OCI-LY3 (cell line): ENCODE results near the gene ENDOD1.
A peak's percentile ranks its signal among the peaks of the same experiment; 100 is the strongest.

Experiments
- H2AFZ ChIP-seq: fragments of 200-600, 300-600 bp; shearing (Covaris generic); 2 replicates; pipeline ENCODE4 v1.6.0; 2014; ENCODE audit warnings: antibody characterized with exemption, low read depth, low read length
- H3K27ac ChIP-seq: fragments of 200-600, 300-600 bp; sonication (generic); 2 replicates; pipeline ENCODE4 v1.5.1; 2014; ENCODE audit warnings: mild to moderate bottlenecking, low read length, moderate library complexity, mixed read lengths
- H3K27me3 ChIP-seq: fragments of 200-600, 300-600 bp; sonication (generic); 2 replicates; pipeline ENCODE4 v1.6.1; 2014; ENCODE audit warnings: low read depth, low read length, mixed read lengths
- H3K36me3 ChIP-seq: fragments of 200-600, 300-600 bp; sonication (generic); replicated peaks from 2 replicates; pipeline ENCODE3; 2014; ENCODE audit warnings: low read depth, low read length, mixed read lengths
- H3K4me1 ChIP-seq: fragments of 300-600, 200-600 bp; sonication (generic); 2 replicates; pipeline ENCODE4 v1.6.1; 2014; ENCODE audit warnings: low read length, mixed read lengths
- H3K4me2 ChIP-seq: fragments of 200-600, 300-600 bp; sonication (generic); 2 replicates; pipeline ENCODE4 v1.6.1; 2014; ENCODE audit warnings: low read length, mixed read lengths
- H3K4me3 ChIP-seq: fragments of 300-600, 200-600 bp; sonication (generic); 2 replicates; pipeline ENCODE4 v1.5.1; 2014; ENCODE audit warnings: antibody characterized with exemption, mild to moderate bottlenecking, low read length, moderate library complexity
- H3K79me2 ChIP-seq: fragments of 300-600, 200-600 bp; shearing (Covaris generic); 2 replicates; pipeline ENCODE4 v1.6.1; 2014; ENCODE audit warnings: mild to moderate bottlenecking, low read length, mixed read lengths
- H3K9ac ChIP-seq: fragments of 300-600, 200-600 bp; shearing (Covaris generic); 2 replicates; pipeline ENCODE4 v1.6.0; 2014; ENCODE audit warnings: mild to moderate bottlenecking, low read length, moderate library complexity
- H3K9me3 ChIP-seq: fragments of 200-600, 300-600 bp; shearing (Covaris generic); 2 replicates; pipeline ENCODE4 v1.6.1; 2014; ENCODE audit warnings: low read length, mixed read lengths; ENCODE audit not compliant: insufficient read depth
- H4K20me1 ChIP-seq: fragments of 200-600, 300-600 bp; sonication (generic); 2 replicates; pipeline ENCODE4 v1.6.1; 2016; ENCODE audit warnings: low read length, mixed read lengths; ENCODE audit not compliant: insufficient read depth
- EZH2phosphoT487 ChIP-seq: fragments of 200-600 bp; shearing (Covaris generic); IDR thresholded peaks from 2 replicates; pipeline ENCODE4 v1.6.1; 2018; ENCODE audit warnings: antibody characterized with exemption, mixed run types, low read depth
- TF ChIP-seq, protein P1 (sequence below): fragments of 200-600, 300-600 bp; sonication (generic); IDR thresholded peaks from 2 replicates; pipeline ENCODE4 v1.5.1; 2014; ENCODE audit warnings: antibody characterized with exemption, low read length, low read depth

Gene ENDOD1

DNA sequence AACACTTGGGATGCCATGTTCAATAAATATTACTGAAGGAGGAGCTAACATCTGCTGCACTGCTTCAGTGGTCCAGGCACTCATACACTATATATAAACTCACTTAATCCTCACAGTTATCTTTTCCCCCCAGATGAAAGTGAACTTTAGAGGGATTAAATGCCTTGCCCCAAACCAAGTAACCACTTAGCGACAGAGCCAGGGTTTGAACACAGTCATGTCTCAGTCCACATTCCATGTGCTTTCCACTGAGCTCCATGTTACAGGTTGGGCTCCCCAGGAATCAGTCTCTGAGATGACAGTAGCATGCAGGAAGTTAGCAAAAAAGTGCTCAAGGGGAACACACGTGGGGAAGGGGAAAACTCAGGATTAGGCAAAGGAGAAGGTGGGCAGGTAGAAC is 59.3 kb downstream of the ENDOD1 start:
- no peaks in the 10 kb centered on the region for H4K20me1 ChIP-seq
- H3K9ac ChIP-seq: no peak overlapping the region
- H3K4me3 ChIP-seq: no peak overlapping the region
- H3K9me3 ChIP-seq: no peaks in the 10 kb centered on the region
- H3K79me2 ChIP-seq: no peaks in the 10 kb centered on the region
- H3K27me3 ChIP-seq: peaks cover 2% of the 10 kb centered on the region; the same call in 1 of the 2 replicates
- no peaks in the 10 kb centered on the region for H3K36me3 ChIP-seq
- TF ChIP-seq, protein P1, sequence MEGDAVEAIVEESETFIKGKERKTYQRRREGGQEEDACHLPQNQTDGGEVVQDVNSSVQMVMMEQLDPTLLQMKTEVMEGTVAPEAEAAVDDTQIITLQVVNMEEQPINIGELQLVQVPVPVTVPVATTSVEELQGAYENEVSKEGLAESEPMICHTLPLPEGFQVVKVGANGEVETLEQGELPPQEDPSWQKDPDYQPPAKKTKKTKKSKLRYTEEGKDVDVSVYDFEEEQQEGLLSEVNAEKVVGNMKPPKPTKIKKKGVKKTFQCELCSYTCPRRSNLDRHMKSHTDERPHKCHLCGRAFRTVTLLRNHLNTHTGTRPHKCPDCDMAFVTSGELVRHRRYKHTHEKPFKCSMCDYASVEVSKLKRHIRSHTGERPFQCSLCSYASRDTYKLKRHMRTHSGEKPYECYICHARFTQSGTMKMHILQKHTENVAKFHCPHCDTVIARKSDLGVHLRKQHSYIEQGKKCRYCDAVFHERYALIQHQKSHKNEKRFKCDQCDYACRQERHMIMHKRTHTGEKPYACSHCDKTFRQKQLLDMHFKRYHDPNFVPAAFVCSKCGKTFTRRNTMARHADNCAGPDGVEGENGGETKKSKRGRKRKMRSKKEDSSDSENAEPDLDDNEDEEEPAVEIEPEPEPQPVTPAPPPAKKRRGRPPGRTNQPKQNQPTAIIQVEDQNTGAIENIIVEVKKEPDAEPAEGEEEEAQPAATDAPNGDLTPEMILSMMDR: no peak
- TF ChIP-seq EZH2phosphoT487: no peak
- H3K4me1 ChIP-seq: peaks cover 16% of the 10 kb centered on the region
- no peak overlapping the region for H2AFZ ChIP-seq
- no peak overlapping the region for H3K27ac ChIP-seq
- H3K4me2 ChIP-seq: no peak overlapping the region

DNA sequence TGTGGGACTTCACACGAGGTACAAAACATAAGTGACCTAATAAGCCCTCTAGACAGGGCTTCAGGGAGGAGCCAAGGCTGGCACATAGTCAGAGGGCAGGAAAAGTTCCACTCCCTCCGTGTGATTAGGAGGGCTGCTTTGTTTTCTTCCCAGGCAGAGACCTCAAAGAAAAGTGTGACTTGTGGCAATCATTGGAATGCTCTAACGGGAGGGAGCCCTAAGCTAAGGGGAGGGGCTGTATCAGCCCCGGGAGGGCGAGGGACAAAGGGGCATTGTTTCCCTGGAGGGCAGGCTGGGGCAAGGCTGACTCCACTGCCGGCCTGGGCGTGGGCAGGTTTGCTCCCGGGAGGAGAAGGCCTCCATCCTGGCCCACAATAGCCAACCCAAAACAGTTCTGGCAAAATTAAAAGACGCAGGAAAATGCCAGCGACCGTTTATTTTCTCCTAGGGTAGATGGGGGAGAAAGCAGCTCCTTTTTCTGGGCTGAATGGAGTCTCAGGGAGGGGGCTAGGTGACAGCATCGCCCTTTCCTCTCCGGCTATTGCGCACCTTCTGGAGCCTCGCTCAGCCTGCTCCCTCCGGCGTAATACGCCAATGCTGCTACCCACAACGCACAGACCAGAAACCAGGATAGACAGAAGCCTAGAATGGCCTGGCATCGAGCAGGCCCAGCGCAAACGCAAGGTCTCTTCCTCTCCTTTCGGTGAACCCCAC is 60.2 kb downstream of the ENDOD1 start:
- H3K4me3 ChIP-seq: no peak overlapping the region
- no peaks in the 10 kb centered on the region for H3K79me2 ChIP-seq
- TF ChIP-seq, protein P1: no peak
- H3K4me2 ChIP-seq: no peak overlapping the region
- no peak overlapping the region for H3K27ac ChIP-seq
- H3K4me1 ChIP-seq: peaks cover 20% of the 10 kb centered on the region
- no peaks in the 10 kb centered on the region for H3K36me3 ChIP-seq
- H4K20me1 ChIP-seq: no peaks in the 10 kb centered on the region
- no peak overlapping the region for H2AFZ ChIP-seq
- H3K9ac ChIP-seq: no peak overlapping the region
- H3K27me3 ChIP-seq: no peaks in the 10 kb centered on the region
- H3K9me3 ChIP-seq: no peaks in the 10 kb centered on the region

DNA sequence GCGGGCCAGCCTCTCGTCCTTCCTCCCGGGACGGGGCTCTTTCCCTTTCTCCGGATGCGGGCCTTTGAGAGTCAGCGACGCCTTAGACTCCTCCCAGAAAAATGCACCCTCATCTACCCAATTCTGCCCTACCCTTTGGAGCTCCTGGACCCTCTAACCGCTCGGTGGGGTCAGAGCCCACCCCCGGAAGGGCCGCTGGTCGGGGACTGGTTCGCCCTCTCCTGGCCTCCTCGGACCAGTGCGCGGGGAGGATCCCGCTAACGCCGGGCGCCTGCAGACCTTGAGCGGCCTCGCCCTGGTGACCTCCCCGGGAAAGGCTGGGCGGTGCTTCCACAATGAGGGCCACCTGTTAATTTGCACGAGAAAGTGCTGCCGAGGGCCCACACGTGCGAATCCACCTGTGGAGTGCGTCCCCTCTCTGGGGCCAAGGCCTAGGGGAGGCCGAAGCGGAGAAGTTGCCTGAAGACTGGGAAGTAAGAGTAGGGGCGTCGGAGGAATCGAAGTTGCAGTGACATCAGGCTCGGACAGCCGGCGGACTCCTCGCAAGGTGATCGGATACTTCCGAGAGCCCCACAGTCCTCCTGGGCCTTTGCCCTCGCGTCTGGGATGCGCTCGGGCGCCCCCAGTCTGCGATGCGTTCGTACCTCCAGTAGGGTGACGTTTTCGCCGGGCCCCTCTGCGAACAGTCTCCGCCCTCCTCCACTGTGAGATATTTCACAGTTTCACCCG is 61.5 kb downstream of the ENDOD1 start:
- H4K20me1 ChIP-seq: no peaks in the 10 kb centered on the region
- H3K9me3 ChIP-seq: no peaks in the 10 kb centered on the region
- no peaks in the 10 kb centered on the region for H3K27me3 ChIP-seq
- H3K4me2 ChIP-seq: peak overlapping the region; percentile 97
- peak overlapping the region; percentile 91 for H3K4me3 ChIP-seq
- peak overlapping the region; percentile 36 for H3K27ac ChIP-seq
- H2AFZ ChIP-seq: peak overlapping the region; percentile 95
- peaks cover 20% of the 10 kb centered on the region for H3K4me1 ChIP-seq
- no peaks in the 10 kb centered on the region for H3K36me3 ChIP-seq
- TF ChIP-seq, protein P1: peak; percentile 50
- TF ChIP-seq EZH2phosphoT487: no peak
- H3K79me2 ChIP-seq: no peaks in the 10 kb centered on the region
- peak overlapping the region; percentile 79 for H3K9ac ChIP-seq
